PFSK-1 (cell line): ENCODE data around the gene PTPRN2.

Source experiments
- REST ChIP-seq, 2 experiments: IDR thresholded peaks; 2 replicates each; pipeline versions ENCODE4 v1.6.1 to v1.8.0; 2011 to 2012; ENCODE audit warnings: low read depth in 2 of 2, low read length in 2 of 2, control low read depth in 1 of 2, inconsistent platforms in 1 of 2, mild to moderate bottlenecking in 1 of 2, moderate library complexity in 1 of 2; ENCODE audit not compliant: insufficient read depth in 1 of 2
- SIN3A ChIP-seq: IDR thresholded peaks from 2 replicates; pipeline ENCODE4 v1.6.1; 2012; ENCODE audit warnings: mild to moderate bottlenecking, low read length, moderate library complexity, borderline replicate concordance; ENCODE audit not compliant: insufficient read depth
- TAF1 ChIP-seq: IDR thresholded peaks from 2 replicates; pipeline ENCODE4 v1.6.1; 2012; ENCODE audit warnings: low read length, control low read depth, borderline replicate concordance; ENCODE audit not compliant: insufficient read depth

GRCh38 chr7:158130023-158130409 is 457.6 kb downstream of the PTPRN2 start:
- no peak for TF ChIP-seq REST (IDR thresholded peaks at IDR 0.05; ENCODE audit: insufficient read depth in 1 of 2, low read depth in 2 of 2, low read length in 2 of 2)
- no peak for TF ChIP-seq TAF1
- TF ChIP-seq SIN3A, result no peak
